H1 (cell line): ENCODE measurements around the gene KCNMB2. TPM values are rescaled to one million over a fixed set of nuclear protein-coding genes. Genes with fewer than 3 reads are reported as not detected.

Source experiments
- CTCF ChIA-PET: fragments of 300-600 bp; sonication (Branson Sonifier 250); formaldehyde crosslinking; loops from one replicate; lab custom pipeline; 2021; ENCODE audit not compliant: partially characterized antibody; lab: Charles Lee
- POLR2A ChIA-PET: fragments of 300-600 bp; sonication (Branson Sonifier 250); formaldehyde crosslinking; loops from one replicate; lab custom pipeline; 2021; ENCODE audit warnings: inconsistent platforms; ENCODE audit not compliant: partially characterized antibody; lab: Charles Lee
- DNase-seq, 2 experiments: peaks; one replicate each; pipeline versions ENCODE4 v3.0.0 to v3.0.0-alpha.2; 2010 to 2022; ENCODE audit warnings: low spot score in 2 of 2, low read depth in 1 of 2, mixed read lengths in 1 of 2
- FAIRE-seq: peaks from 2 replicates; lab custom pipeline; 2011; peaks lifted over from hg19 to GRCh38; lab: Jason Lieb, UNC
- H2AFZ ChIP-seq: 2 replicates; pipeline ENCODE4 v1.8.1; 2012; ENCODE audit warnings: low read length, inconsistent platforms
- H2AK5ac ChIP-seq: 2 replicates; pipeline ENCODE4 v1.6.1; 2013; ENCODE audit warnings: low read depth, low read length
- H2BK120ac ChIP-seq: replicated peaks from 2 replicates; pipeline ENCODE3; 2013; ENCODE audit warnings: low read depth, low read length, inconsistent platforms
- H2BK12ac ChIP-seq: 2 replicates; pipeline ENCODE4 v1.6.1; 2013; ENCODE audit warnings: low read depth, low read length
- H2BK15ac ChIP-seq: 2 replicates; pipeline ENCODE4 v1.6.1; 2013; ENCODE audit warnings: low read length
- H2BK20ac ChIP-seq: 2 replicates; pipeline ENCODE4 v1.6.1; 2013; ENCODE audit warnings: low read length
- H2BK5ac ChIP-seq: 2 replicates; pipeline ENCODE4 v1.6.1; 2013; ENCODE audit warnings: low read depth, low read length
- H3K14ac ChIP-seq: 2 replicates; pipeline ENCODE4 v1.6.1; 2013; ENCODE audit warnings: inconsistent platforms; ENCODE audit not compliant: insufficient read length
- H3K18ac ChIP-seq: 2 replicates; pipeline ENCODE4 v1.6.1; 2013; ENCODE audit warnings: low read length; ENCODE audit errors: extremely low read depth
- H3K23ac ChIP-seq: 2 replicates; pipeline ENCODE4 v1.6.1; 2013; ENCODE audit warnings: inconsistent platforms; ENCODE audit not compliant: insufficient read length
- H3K23me2 ChIP-seq: 2 replicates; pipeline ENCODE4 v1.6.1; 2013; ENCODE audit warnings: low read depth, low read length
- H3K27ac ChIP-seq: 2 replicates; pipeline ENCODE4 v1.6.1; 2011; ENCODE audit warnings: low read depth, low read length, inconsistent platforms
- H3K27me3 ChIP-seq, 4 experiments: replicated peaks in 1 of 4; 1 replicate in 1 of 4; 2 replicates in 3 of 4; pipeline versions ENCODE4 v1.6.1 to v1.8.1; 2011 to 2013; ENCODE audit warnings: low read length in 3 of 4, mild to moderate bottlenecking in 3 of 4, inconsistent platforms in 2 of 4, mixed read lengths in 2 of 4, moderate library complexity in 1 of 4; ENCODE audit not compliant: control insufficient read depth in 3 of 4, insufficient read depth in 3 of 4; ENCODE audit errors: extremely low read depth in 1 of 4
- H3K36me3 ChIP-seq, 4 experiments: 2 replicates each; pipeline versions ENCODE4 v1.6.1 to v1.8.1; 2011 to 2013; ENCODE audit warnings: mild to moderate bottlenecking in 4 of 4, low read length in 3 of 4, moderate library complexity in 2 of 4, control low read depth in 1 of 4, inconsistent platforms in 1 of 4; ENCODE audit not compliant: insufficient read depth in 4 of 4, control insufficient read depth in 2 of 4
- H3K4ac ChIP-seq: replicated peaks from 2 replicates; pipeline ENCODE3; 2013; ENCODE audit warnings: low read length, low read depth, mixed read lengths, inconsistent platforms; ENCODE audit not compliant: insufficient read length
- H3K4me1 ChIP-seq, 4 experiments: replicated peaks in 1 of 4; 1 replicate in 1 of 4; 2 replicates in 3 of 4; pipeline versions ENCODE4 v1.6.1 to v1.8.1; 2011 to 2013; ENCODE audit warnings: low read length in 3 of 4, inconsistent platforms in 2 of 4, mixed read lengths in 1 of 4; ENCODE audit not compliant: insufficient read depth in 4 of 4, control insufficient read depth in 3 of 4
- H3K4me2 ChIP-seq, 2 experiments: 2 replicates each; pipeline versions ENCODE4 v1.6.1 to v1.8.1; 2011 to 2013; ENCODE audit warnings: low read depth in 2 of 2, low read length in 2 of 2, control low read depth in 1 of 2, inconsistent platforms in 1 of 2, mild to moderate bottlenecking in 1 of 2; ENCODE audit not compliant: insufficient read depth in 1 of 2
- H3K4me3 ChIP-seq, 4 experiments: fragments of 200-600, 300-600 bp in 1 of 4; sonication (generic), shearing (Covaris generic), sonication (Bioruptor Twin) in 1 of 4; 2 replicates each; pipeline versions ENCODE4 v1.5.1 to v1.8.1; 2011 to 2016; ENCODE audit warnings: low read length in 4 of 4, low read depth in 3 of 4, control low read depth in 2 of 4, inconsistent platforms in 2 of 4, mild to moderate bottlenecking in 2 of 4, mixed read lengths in 1 of 4, moderate library complexity in 1 of 4; ENCODE audit not compliant: insufficient read depth in 2 of 4; ENCODE audit errors: extremely low read depth in 1 of 4
- H3K56ac ChIP-seq: replicated peaks from 2 replicates; pipeline ENCODE3; 2013; ENCODE audit warnings: low read depth, mild to moderate bottlenecking, mixed read lengths, low read length, inconsistent platforms; ENCODE audit not compliant: insufficient read length
- H3K79me1 ChIP-seq: 2 replicates; pipeline ENCODE4 v1.6.1; 2013; ENCODE audit warnings: low read depth, low read length, control low read depth
- H3K79me2 ChIP-seq, 2 experiments: 2 replicates each; pipeline versions ENCODE4 v1.6.1 to v1.8.1; 2012 to 2013; ENCODE audit warnings: low read length in 2 of 2, mild to moderate bottlenecking in 2 of 2, inconsistent platforms in 1 of 2; ENCODE audit not compliant: insufficient read depth in 2 of 2, control insufficient read depth in 1 of 2
- H3K9ac ChIP-seq, 4 experiments: replicated peaks in 1 of 4; 1 replicate in 1 of 4; 2 replicates in 3 of 4; pipeline versions ENCODE4 v1.6.1 to v1.8.1; 2011 to 2013; ENCODE audit warnings: low read depth in 3 of 4, low read length in 3 of 4, control low read depth in 2 of 4, mild to moderate bottlenecking in 2 of 4, moderate library complexity in 2 of 4, inconsistent platforms in 1 of 4; ENCODE audit errors: extremely low read depth in 1 of 4
- H3K9me3 ChIP-seq, 2 experiments: 2 replicates each; pipeline versions ENCODE4 v1.6.1 to v1.8.1; 2012 to 2013; ENCODE audit warnings: mild to moderate bottlenecking in 2 of 2, moderate library complexity in 2 of 2, control low read depth in 1 of 2, inconsistent platforms in 1 of 2, low read depth in 1 of 2, low read length in 1 of 2, mixed read lengths in 1 of 2; ENCODE audit not compliant: insufficient read depth in 2 of 2
- H4K20me1 ChIP-seq, 2 experiments: replicated peaks in 1 of 2; 2 replicates each; pipeline versions ENCODE3 to v1.8.1; 2011 to 2013; ENCODE audit warnings: inconsistent platforms in 2 of 2, low read length in 2 of 2, mild to moderate bottlenecking in 1 of 2; ENCODE audit not compliant: insufficient read depth in 2 of 2, control insufficient read depth in 1 of 2
- H4K5ac ChIP-seq: 2 replicates; pipeline ENCODE4 v1.6.1; 2013; ENCODE audit warnings: low read length, low read depth, mixed read lengths, inconsistent platforms; ENCODE audit not compliant: insufficient read length
- H4K8ac ChIP-seq: 2 replicates; pipeline ENCODE4 v1.8.0; 2013; ENCODE audit warnings: mild to moderate bottlenecking, moderate library complexity, low read length, inconsistent platforms; ENCODE audit not compliant: insufficient read depth; ENCODE audit errors: extremely low read depth
- H4K91ac ChIP-seq: replicated peaks from 2 replicates; pipeline ENCODE3; 2013; ENCODE audit warnings: low read length, mixed read lengths, inconsistent platforms; ENCODE audit not compliant: insufficient read length
- BACH1 ChIP-seq: IDR thresholded peaks from 2 replicates; pipeline ENCODE4 v1.6.1; 2012; ENCODE audit warnings: low read length, improper control_type of control experiment
- CBX8 ChIP-seq: fragments of 300-800, 300-1000 bp; sonication (generic); IDR thresholded peaks from 2 replicates; pipeline ENCODE4 v1.7.1; 2016; ENCODE audit warnings: low read depth, low read length, borderline replicate concordance
- EGR1 ChIP-seq: IDR thresholded peaks from 2 replicates; pipeline ENCODE4 v1.6.1; 2011; ENCODE audit warnings: low read depth, low read length, borderline replicate concordance
- MAFK ChIP-seq: IDR thresholded peaks from 2 replicates; pipeline ENCODE4 v1.6.1; 2012; ENCODE audit warnings: low read depth, mild to moderate bottlenecking, improper control_type of control experiment, low read length
- NRF1 ChIP-seq: IDR thresholded peaks from 2 replicates; pipeline ENCODE4 v1.6.1; 2011; ENCODE audit warnings: mild to moderate bottlenecking, low read depth, low read length, improper control_type of control experiment
- POU5F1 ChIP-seq: IDR thresholded peaks from 2 replicates; pipeline ENCODE4 v1.6.1; 2011; ENCODE audit warnings: low read depth, mild to moderate bottlenecking, low read length, moderate library complexity
- RAD21 ChIP-seq, 2 experiments: IDR thresholded peaks in 1 of 2; conservative IDR thresholded peaks in 1 of 2; 2 replicates each; pipeline ENCODE4 v1.6.1; 2011; ENCODE audit warnings: low read depth in 2 of 2, low read length in 2 of 2, improper control_type of control experiment in 1 of 2, inconsistent platforms in 1 of 2, mild to moderate bottlenecking in 1 of 2, moderate library complexity in 1 of 2
- RXRA ChIP-seq: IDR thresholded peaks from 2 replicates; pipeline ENCODE4 v1.6.1; 2011; ENCODE audit warnings: low read depth, mild to moderate bottlenecking, low read length, moderate library complexity; ENCODE audit not compliant: insufficient read depth
- SAP30 ChIP-seq: fragments of 300-600 bp; sonication (generic); IDR thresholded peaks from 2 replicates; pipeline ENCODE4 v1.7.1; 2012; ENCODE audit warnings: low read length, moderate library complexity, mild to moderate bottlenecking, inconsistent platforms; ENCODE audit not compliant: insufficient read depth, insufficient replicate concordance
- TCF12 ChIP-seq: IDR thresholded peaks from 2 replicates; pipeline ENCODE4 v1.6.1; 2011; ENCODE audit warnings: low read depth, mild to moderate bottlenecking, low read length
- YY1 ChIP-seq: IDR thresholded peaks from 2 replicates; pipeline ENCODE4 v1.6.1; 2011; ENCODE audit warnings: low read depth, mild to moderate bottlenecking, low read length
- WGBS, 2 experiments: shearing (Covaris generic) in 1 of 2; methylation state at CpG; one replicate each; pipeline versions ENCODE4 v1.1.6 to v1.1.7; 2013 to 2015; ENCODE audit warnings: low lambda C conversion rate in 2 of 2, mixed read lengths in 2 of 2, inconsistent platforms in 1 of 2, low coverage in 1 of 2, missing lambda C conversion rate in 1 of 2; ENCODE audit not compliant: insufficient replicate concordance in 2 of 2, insufficient coverage in 1 of 2, insufficient read length in 1 of 2; ENCODE audit errors: extremely low coverage in 1 of 2, missing lambda C conversion rate in 1 of 2; 5-methylcytosine and 5-hydroxymethylcytosine counted together
- polyA plus RNA-seq, 7 experiments: library from polyadenylated mRNA; depleted of rRNA in 3 of 7; stranded (reverse) in 5 of 7; unstranded in 2 of 7; fragments of >200 nt in 5 of 7; fragments of 200-250 nt in 2 of 7; gene quantifications; 1 replicate in 5 of 7; 2 replicates in 1 of 7; 4 replicates in 1 of 7; pipeline versions ENCODE4 v1.2.1 to v1.2.3, GENCODE V29; 2011 to 2013; ENCODE audit warnings: missing spikeins in 2 of 7, mixed read lengths in 2 of 7
- total RNA-seq: library from RNA; stranded (reverse); fragmentation: NEBNext Ultra II Directional; extraction: Animal tissue kit (Norgen Biotek cat#: 25700); gene quantifications from 2 replicates; pipeline ENCODE4 v1.2.1, GENCODE V29; 2021
- TF ChIP-seq, protein P1 (sequence below): IDR thresholded peaks from 2 replicates; pipeline ENCODE4 v1.6.1; 2012; ENCODE audit warnings: inconsistent platforms

Gene KCNMB2
- total and polyA plus RNA-seq, 2 of the 8 experiments (the other 6 are each of a cell fraction or from before 2014, with no cell fraction given): not detected

DNA sequence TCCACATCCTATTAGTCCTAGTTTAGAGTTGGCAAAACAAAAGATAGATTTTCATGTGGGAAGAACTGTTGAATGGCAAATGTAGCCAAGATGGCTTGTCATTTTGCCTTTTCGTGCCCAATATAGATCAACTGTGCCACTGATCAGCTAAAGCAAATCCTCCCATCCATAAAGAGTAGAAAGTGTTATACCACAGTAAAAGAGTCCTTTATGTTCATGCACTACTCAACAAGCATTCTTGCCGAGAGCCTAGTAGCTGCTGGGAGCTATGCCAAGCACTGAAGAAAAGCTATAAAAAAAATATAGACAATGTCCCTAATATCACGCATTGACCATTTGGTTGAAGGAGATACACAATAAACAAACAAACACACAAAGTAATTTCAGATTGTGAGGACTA, 225.2 kb downstream of the KCNMB2 start:
- FAIRE-seq: no peak
- no peaks in the 10 kb centered on the region for H4K20me1 ChIP-seq
- no peaks in the 10 kb centered on the region for H3K27me3 ChIP-seq
- no peak overlapping the region for H2BK12ac ChIP-seq
- no peak overlapping the region for H3K4me2 ChIP-seq
- no peak overlapping the region for H3K14ac ChIP-seq
- TF ChIP-seq SAP30 (no peak), POU5F1 (no peak), TCF12 (no peak), BACH1 (no peak), MAFK (no peak), NRF1 (no peak), CBX8 (no peak), RAD21 (IDR thresholded peaks at IDR 0.05 in 1 of 2, conservative IDR thresholded peaks at IDR 0.05 in 1 of 2; ENCODE audit: low read depth in 2 of 2, low read length in 2 of 2) (no peak), RXRA (no peak), YY1 (no peak), EGR1 (no peak)
- TF ChIP-seq, protein P1, sequence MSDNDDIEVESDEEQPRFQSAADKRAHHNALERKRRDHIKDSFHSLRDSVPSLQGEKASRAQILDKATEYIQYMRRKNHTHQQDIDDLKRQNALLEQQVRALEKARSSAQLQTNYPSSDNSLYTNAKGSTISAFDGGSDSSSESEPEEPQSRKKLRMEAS: no peak
- 95% methylated on average over 3 of the region's 3 CpGs; no CpG with 5 or more reads in 1 of the 2 experiments for WGBS, 2 experiments
- H4K91ac ChIP-seq: no peak overlapping the region
- H3K18ac ChIP-seq: no peak overlapping the region
- H3K79me2 ChIP-seq: no peaks in the 10 kb centered on the region
- H2BK5ac ChIP-seq: no peak overlapping the region
- H4K8ac ChIP-seq: no peak overlapping the region
- ChIA-PET CTCF (no interaction called here), POLR2A (no interaction called here)
- no peak overlapping the region for H3K27ac ChIP-seq
- H3K23me2 ChIP-seq: no peaks in the 10 kb centered on the region
- H3K4me3 ChIP-seq: no peak overlapping the region
- H3K56ac ChIP-seq: no peak overlapping the region
- DNase-seq: no peak
- H2AK5ac ChIP-seq: no peak overlapping the region
- H3K79me1 ChIP-seq: no peaks in the 10 kb centered on the region
- H4K5ac ChIP-seq: no peak overlapping the region
- H3K23ac ChIP-seq: no peak overlapping the region
- H3K9me3 ChIP-seq: no peaks in the 10 kb centered on the region
- no peak overlapping the region for H2BK15ac ChIP-seq
- H2AFZ ChIP-seq: no peak overlapping the region
- no peak overlapping the region for H3K4ac ChIP-seq
- no peak overlapping the region for H2BK20ac ChIP-seq
- H2BK120ac ChIP-seq: no peak overlapping the region
- H3K4me1 ChIP-seq: no peaks in the 10 kb centered on the region
- H3K9ac ChIP-seq: no peak overlapping the region
- H3K36me3 ChIP-seq: no peaks in the 10 kb centered on the region
